ENCODE measurements around the gene KRT39.

Gene KRT39

DNA sequence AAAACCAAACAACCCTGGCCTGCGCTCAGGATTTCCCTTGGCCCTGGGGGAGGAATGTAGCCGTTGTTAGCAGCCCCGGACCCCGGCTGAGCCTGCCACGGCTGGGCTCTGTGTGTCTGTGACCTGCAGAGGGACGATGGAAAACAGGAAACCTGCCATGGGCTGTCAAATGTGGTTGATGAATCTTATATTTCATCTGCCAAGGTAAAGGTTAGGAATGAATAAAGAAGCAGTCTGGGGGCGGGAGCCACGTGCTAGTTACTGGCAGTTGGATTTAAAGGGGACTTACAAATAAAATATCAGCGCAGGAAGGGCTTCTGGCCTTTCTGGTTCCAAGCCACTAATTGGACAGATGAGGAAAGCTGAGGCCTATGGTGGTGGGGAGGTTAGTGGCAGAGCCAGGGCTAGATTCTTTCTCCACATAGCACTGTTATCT, 29.3 kb downstream of the KRT39 start, which contains the start of gene KRT23:
TSS of gene KRT23 (minus strand) at position 263 of the 436 bp plus-strand sequence. CDS start 1,043 bp downstream, outside the sequence.
- DNase-seq (ENCODE audit: low read depth, low spot score) = no peak
- CTCF ChIA-PET = no interaction called here
- TF ChIP-seq, protein P1, sequence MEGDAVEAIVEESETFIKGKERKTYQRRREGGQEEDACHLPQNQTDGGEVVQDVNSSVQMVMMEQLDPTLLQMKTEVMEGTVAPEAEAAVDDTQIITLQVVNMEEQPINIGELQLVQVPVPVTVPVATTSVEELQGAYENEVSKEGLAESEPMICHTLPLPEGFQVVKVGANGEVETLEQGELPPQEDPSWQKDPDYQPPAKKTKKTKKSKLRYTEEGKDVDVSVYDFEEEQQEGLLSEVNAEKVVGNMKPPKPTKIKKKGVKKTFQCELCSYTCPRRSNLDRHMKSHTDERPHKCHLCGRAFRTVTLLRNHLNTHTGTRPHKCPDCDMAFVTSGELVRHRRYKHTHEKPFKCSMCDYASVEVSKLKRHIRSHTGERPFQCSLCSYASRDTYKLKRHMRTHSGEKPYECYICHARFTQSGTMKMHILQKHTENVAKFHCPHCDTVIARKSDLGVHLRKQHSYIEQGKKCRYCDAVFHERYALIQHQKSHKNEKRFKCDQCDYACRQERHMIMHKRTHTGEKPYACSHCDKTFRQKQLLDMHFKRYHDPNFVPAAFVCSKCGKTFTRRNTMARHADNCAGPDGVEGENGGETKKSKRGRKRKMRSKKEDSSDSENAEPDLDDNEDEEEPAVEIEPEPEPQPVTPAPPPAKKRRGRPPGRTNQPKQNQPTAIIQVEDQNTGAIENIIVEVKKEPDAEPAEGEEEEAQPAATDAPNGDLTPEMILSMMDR (IDR thresholded peaks at IDR 0.05; ENCODE audit: insufficient read depth, low read length, missing control alignments) = no peak
- POLR2A ChIA-PET = no interaction called here
- H3K4me3 ChIP-seq (ENCODE audit: low read depth, low read length) = no peak within 1 kb of the TSS

DNA sequence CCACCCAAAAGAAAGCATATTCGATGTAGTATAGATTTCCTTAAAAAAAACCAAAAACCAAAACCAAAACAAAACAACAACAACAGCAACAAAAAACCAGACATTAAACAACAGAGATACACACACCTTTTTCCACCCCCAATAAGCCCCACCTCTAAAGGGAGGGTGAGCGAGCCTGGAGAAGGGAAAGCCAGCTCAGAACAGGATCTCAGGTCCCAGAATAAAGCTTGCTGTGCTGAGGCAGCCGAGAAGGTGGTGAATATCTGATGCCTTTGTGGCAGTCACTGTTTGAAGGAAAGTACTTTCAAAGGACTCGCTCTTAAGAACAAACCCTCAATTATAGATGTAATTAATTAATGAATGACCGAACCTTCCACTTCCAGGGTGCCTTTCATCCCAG, 29.8 kb downstream of the KRT39 start:
- TF ChIP-seq, protein P1 (IDR thresholded peaks at IDR 0.05; ENCODE audit: insufficient read depth, low read length, missing control alignments) = no peak
- DNase-seq (ENCODE audit: low read depth, low spot score) = no peak
- H3K4me3 ChIP-seq (ENCODE audit: low read depth, low read length) = no peak overlapping the region
- POLR2A ChIA-PET = no interaction called here
- CTCF ChIA-PET = no interaction called here

DNA sequence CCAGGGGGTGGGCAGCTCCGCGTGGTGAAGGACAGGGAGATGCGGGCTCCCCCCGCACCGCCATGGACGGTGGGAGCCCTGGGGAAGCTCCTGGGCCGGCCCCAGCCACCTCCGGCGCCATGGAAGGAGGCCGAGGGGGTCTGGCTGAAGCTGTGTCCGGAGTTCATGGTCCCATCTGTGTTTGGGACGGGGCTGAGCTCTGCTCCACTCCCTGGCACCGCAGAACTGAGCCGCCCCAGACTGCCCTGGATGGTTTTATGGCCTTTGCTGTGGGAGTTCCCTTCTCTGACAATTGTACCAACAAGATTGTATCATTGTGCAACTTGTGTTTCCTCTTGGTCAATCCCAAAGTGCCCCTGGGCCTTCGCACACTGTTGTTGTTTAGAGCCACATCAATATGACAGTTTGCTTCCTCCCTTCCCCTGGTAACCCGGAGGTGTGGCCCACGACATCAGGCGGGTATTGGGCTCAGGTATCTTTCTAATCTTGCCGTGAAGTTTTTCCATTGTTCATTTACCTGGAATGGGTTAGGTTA, 30.2 kb downstream of the KRT39 start:
- TF ChIP-seq, protein P1 (IDR thresholded peaks at IDR 0.05; ENCODE audit: insufficient read depth, low read length, missing control alignments) = no peak
- DNase-seq (ENCODE audit: low read depth, low spot score) = no peak
- H3K4me3 ChIP-seq (ENCODE audit: low read depth, low read length) = no peak overlapping the region
- CTCF ChIA-PET = no interaction called here
- POLR2A ChIA-PET = no interaction called here

DNA sequence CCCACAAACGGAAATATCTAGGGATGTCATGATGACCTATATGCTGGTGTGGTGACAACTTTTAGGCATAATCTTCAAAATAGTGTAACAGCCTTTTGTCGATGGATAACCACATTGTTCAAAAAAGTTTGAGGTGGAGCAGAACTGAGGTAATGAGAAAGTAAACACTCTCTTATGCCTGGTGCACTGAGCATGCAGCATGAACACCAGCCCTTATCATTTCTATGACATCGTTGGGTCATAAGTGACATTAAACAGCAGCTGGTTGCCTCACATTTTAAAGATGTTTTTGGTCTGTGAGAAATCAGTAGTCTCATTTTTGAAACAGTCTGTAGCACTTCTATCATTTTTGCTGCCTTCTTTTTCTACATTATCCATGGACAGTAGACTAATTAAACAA, 31.1 kb downstream of the KRT39 start:
- CTCF ChIA-PET = no interaction called here
- no peak for DNase-seq (ENCODE audit: low read depth, low spot score)
- POLR2A ChIA-PET = no interaction called here
- H3K4me3 ChIP-seq (ENCODE audit: low read depth, low read length) = no peak overlapping the region
- TF ChIP-seq, protein P1 (IDR thresholded peaks at IDR 0.05; ENCODE audit: insufficient read depth, low read length, missing control alignments) = no peak

DNA sequence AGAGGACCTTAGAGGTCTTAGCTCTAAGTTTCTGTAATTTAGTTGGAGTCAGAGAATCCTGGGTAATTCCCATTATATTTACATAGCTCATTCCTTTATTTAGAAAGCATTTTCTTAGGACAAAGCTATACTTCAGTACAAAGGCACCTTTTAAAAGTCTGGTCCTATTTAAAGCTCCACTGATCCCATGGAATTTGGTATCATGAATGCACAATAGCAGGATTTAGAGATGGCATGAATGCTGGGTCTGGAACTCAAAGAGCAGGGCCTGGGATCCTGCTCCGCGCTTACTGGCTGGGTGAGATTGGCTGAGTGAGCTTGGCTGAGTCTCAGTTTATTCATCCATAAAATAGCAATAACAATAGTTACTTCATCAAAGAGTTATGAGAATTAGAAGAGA, 34.1 kb downstream of the KRT39 start:
- ChIA-PET POLR2A (no interaction called here), CTCF (interaction anchor here (0.8 to 1.7 kb wide), 3 partner anchors 8 to 24 kb away, joined by 3 to 8 read pairs (median 3); no protein-coding TSS in a partner anchor)
- TF ChIP-seq, protein P1 (IDR thresholded peaks at IDR 0.05; ENCODE audit: insufficient read depth, low read length, missing control alignments) = no peak
- DNase-seq (ENCODE audit: low read depth, low spot score) = no peak
- no peak overlapping the region for H3K4me3 ChIP-seq (ENCODE audit: low read depth, low read length)

DNA sequence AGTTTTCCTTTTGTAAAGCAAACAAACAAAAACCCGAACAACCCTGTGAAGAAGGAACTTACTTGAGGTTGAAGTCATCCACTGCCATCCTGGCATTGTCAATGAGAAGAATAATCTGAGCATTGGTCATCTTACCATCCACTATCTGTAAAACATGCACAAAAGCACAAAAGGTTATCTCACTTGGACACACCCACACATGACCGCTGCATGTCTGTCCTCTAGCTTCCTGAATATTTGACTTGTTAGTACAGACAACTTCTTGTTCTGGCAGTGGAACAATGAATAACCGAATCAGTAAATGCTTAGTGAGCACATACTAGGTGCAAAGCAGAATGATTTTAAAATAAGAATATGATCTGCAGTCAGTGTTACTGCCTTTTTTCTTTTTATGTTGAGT, 35.4 kb downstream of the KRT39 start:
- DNase-seq (ENCODE audit: low read depth, low spot score) = no peak
- no peak overlapping the region for H3K4me3 ChIP-seq (ENCODE audit: low read depth, low read length)
- TF ChIP-seq, protein P1 (IDR thresholded peaks at IDR 0.05; ENCODE audit: insufficient read depth, low read length, missing control alignments) = no peak
- CTCF ChIA-PET = no interaction called here
- POLR2A ChIA-PET = no interaction called here
